Astrocyte (in vitro differentiated cells and primary cell): ENCODE data around the gene FRS2. TPM values are rescaled to one million over a fixed set of nuclear protein-coding genes. Genes with fewer than 3 reads are reported as not detected.

ENCODE experiments used
- DNase-seq: peaks from one replicate; pipeline ENCODE4 v3.0.0-alpha.2; 2010; ENCODE audit warnings: low read depth
- FAIRE-seq: peaks from 2 replicates; lab custom pipeline; 2011; peaks lifted over from hg19 to GRCh38; lab: Jason Lieb, UNC
- H2AFZ ChIP-seq: 2 replicates; pipeline ENCODE4 v1.6.0; 2012; ENCODE audit warnings: low read depth, low read length, inconsistent platforms
- H3K27ac ChIP-seq: 2 replicates; pipeline ENCODE4 v1.5.1; 2011; ENCODE audit warnings: low read depth, low read length, inconsistent platforms
- H3K27me3 ChIP-seq: 2 replicates; pipeline ENCODE4 v1.6.0; 2011; ENCODE audit warnings: low read length, inconsistent platforms; ENCODE audit not compliant: insufficient read depth
- H3K36me3 ChIP-seq: 2 replicates; pipeline ENCODE4 v1.5.1; 2011; ENCODE audit warnings: low read length, inconsistent platforms; ENCODE audit not compliant: insufficient read depth
- H3K4me1 ChIP-seq: 2 replicates; pipeline ENCODE4 v1.5.1; 2011; ENCODE audit warnings: low read length, inconsistent platforms; ENCODE audit not compliant: insufficient read depth
- H3K4me2 ChIP-seq: 2 replicates; pipeline ENCODE4 v1.6.0; 2012; ENCODE audit warnings: low read length, inconsistent platforms
- H3K4me3 ChIP-seq: 2 replicates; pipeline ENCODE4 v1.5.1; 2011; ENCODE audit warnings: low read depth, mild to moderate bottlenecking, low read length, inconsistent platforms; ENCODE audit not compliant: insufficient read depth
- H3K79me2 ChIP-seq: 2 replicates; pipeline ENCODE4 v1.6.0; 2012; ENCODE audit warnings: mild to moderate bottlenecking, low read length, inconsistent platforms; ENCODE audit not compliant: insufficient read depth
- H3K9ac ChIP-seq: 2 replicates; pipeline ENCODE4 v1.6.0; 2012; ENCODE audit warnings: mild to moderate bottlenecking, low read length, inconsistent platforms
- H3K9me3 ChIP-seq: 2 replicates; pipeline ENCODE4 v1.5.1; 2012; ENCODE audit warnings: low read depth, mild to moderate bottlenecking, low read length, inconsistent platforms; ENCODE audit not compliant: insufficient read depth
- H4K20me1 ChIP-seq: 2 replicates; pipeline ENCODE4 v1.6.0; 2012; ENCODE audit warnings: low read length, inconsistent platforms; ENCODE audit not compliant: insufficient read depth
- H3K27ac Mint-ChIP-seq: one replicate; pipeline ENCODE4 v1.8.0; 2021; ENCODE audit warnings: mild to moderate bottlenecking, mixed read lengths; ENCODE audit not compliant: unreplicated experiment
- H3K27me3 Mint-ChIP-seq: one replicate; pipeline ENCODE4 v1.8.0; 2021; ENCODE audit warnings: low read depth, mixed read lengths; ENCODE audit not compliant: unreplicated experiment
- H3K36me3 Mint-ChIP-seq: one replicate; pipeline ENCODE4 v1.8.0; 2021; ENCODE audit warnings: low read depth, mixed read lengths; ENCODE audit not compliant: unreplicated experiment
- H3K4me1 Mint-ChIP-seq: one replicate; pipeline ENCODE4 v1.8.0; 2021; ENCODE audit warnings: low read depth, mixed read lengths; ENCODE audit not compliant: unreplicated experiment
- H3K4me3 Mint-ChIP-seq: one replicate; pipeline ENCODE4 v1.8.0; 2021; ENCODE audit warnings: mild to moderate bottlenecking, moderate library complexity, mixed read lengths; ENCODE audit not compliant: unreplicated experiment
- H3K9me3 Mint-ChIP-seq: one replicate; pipeline ENCODE4 v1.8.0; 2021; ENCODE audit warnings: mild to moderate bottlenecking, mixed read lengths; ENCODE audit not compliant: unreplicated experiment
- EZH2 ChIP-seq: IDR thresholded peaks from 2 replicates; pipeline ENCODE4 v1.6.1; 2012; ENCODE audit warnings: mild to moderate bottlenecking, low read length, inconsistent platforms; ENCODE audit not compliant: insufficient read depth
- total RNA-seq: library from RNA; stranded (reverse); gene quantifications from 2 replicates; pipeline ENCODE4 v1.2.1, GENCODE V29; 2021
- TF ChIP-seq, protein P1 (sequence below): IDR thresholded peaks from 2 replicates; pipeline ENCODE4 v1.5.1; 2011; ENCODE audit warnings: low read depth, mild to moderate bottlenecking, inconsistent platforms, low read length, moderate library complexity; ENCODE audit not compliant: insufficient read depth

FRS2 gene
- total RNA-seq, 1 donor from 2014 or later: 60.9 TPM

DNA sequence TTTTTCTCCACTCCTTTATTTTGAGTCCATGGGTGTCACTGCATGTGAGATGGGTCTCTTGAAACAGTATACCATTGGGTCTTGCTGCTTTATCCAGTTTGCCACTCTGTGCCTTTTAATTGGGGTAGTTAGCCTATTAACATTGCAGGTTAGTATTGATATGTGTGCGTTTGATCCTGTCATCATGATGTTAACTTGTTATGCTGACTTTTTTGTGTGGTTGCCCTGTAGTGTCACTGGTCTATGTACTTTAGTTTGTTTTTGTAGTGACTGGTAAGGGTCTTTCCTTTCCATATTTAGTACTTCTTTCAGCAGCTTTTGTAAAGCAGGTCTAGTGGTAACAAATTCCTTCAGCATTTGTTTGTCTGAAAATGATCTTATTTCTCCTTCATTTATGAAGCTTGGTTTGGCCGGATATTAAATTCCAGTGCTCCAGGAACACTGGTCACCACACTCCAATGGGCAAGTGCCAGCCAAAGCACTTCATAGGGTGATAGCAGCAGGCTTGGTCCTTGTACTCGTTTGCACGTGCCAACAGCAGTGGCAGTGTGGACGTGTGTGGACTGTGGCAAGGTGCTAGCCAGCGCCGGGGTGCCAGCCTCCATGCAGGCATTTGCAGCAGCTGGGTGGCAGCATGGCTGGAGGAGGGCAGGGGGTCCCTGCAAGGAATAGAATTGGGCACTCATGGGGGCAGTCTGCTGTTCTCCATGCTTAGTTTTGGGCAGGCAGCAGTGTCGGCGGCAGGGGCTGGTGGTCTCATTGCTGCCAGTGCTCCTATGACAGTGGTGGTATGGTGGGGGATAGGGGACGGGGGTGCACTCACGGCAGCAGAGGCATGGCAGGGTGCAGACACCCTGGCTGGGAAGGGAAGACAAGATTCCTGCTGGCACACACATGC is 53.5 kb downstream of the FRS2 start:
- H3K27me3 ChIP-seq: no peaks in the 10 kb centered on the region
- H3K4me3 ChIP-seq: no peak overlapping the region
- H3K27ac ChIP-seq: no peak overlapping the region
- no peak for DNase-seq
- Mint-ChIP-seq H3K4me3 (no peak overlapping the region), H3K4me1 (peaks cover 33% of the 10 kb centered on the region), H3K36me3 (peaks cover 21% of the 10 kb centered on the region), H3K9me3 (peaks cover 13% of the 10 kb centered on the region), H3K27me3 (no peaks in the 10 kb centered on the region), H3K27ac (peak overlapping the region; percentile 53)
- H2AFZ ChIP-seq: no peak overlapping the region
- TF ChIP-seq, protein P1, sequence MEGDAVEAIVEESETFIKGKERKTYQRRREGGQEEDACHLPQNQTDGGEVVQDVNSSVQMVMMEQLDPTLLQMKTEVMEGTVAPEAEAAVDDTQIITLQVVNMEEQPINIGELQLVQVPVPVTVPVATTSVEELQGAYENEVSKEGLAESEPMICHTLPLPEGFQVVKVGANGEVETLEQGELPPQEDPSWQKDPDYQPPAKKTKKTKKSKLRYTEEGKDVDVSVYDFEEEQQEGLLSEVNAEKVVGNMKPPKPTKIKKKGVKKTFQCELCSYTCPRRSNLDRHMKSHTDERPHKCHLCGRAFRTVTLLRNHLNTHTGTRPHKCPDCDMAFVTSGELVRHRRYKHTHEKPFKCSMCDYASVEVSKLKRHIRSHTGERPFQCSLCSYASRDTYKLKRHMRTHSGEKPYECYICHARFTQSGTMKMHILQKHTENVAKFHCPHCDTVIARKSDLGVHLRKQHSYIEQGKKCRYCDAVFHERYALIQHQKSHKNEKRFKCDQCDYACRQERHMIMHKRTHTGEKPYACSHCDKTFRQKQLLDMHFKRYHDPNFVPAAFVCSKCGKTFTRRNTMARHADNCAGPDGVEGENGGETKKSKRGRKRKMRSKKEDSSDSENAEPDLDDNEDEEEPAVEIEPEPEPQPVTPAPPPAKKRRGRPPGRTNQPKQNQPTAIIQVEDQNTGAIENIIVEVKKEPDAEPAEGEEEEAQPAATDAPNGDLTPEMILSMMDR: no peak
- no peak for TF ChIP-seq EZH2
- H4K20me1 ChIP-seq: peaks cover 61% of the 10 kb centered on the region
- peaks cover 27% of the 10 kb centered on the region for H3K4me1 ChIP-seq
- peaks cover 91% of the 10 kb centered on the region for H3K79me2 ChIP-seq
- no peak overlapping the region for H3K4me2 ChIP-seq
- H3K36me3 ChIP-seq: no peaks in the 10 kb centered on the region
- H3K9me3 ChIP-seq: no peaks in the 10 kb centered on the region
- FAIRE-seq: no peak
- H3K9ac ChIP-seq: no peak overlapping the region

DNA sequence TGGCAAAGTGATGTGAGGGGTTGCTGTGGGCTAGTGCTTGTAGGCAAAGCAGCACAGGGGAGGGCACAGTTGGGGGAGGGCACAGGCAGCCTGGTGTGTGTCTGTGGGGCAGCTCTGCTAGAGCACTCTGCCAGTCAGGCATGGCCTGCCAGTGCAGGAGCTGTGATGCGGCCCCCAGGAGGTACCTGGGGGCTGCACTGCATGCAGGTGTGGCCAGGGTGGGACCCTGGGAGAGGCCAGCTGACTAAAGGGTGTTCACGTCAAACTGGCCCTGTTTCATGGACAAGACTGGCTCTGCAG is 54.1 kb downstream of the FRS2 start:
- Histone ChIP-seq H3K9me3 (no peaks in the 10 kb centered on the region), H3K9ac (no peak overlapping the region), H2AFZ (no peak overlapping the region), H3K4me3 (no peak overlapping the region), H4K20me1 (peaks cover 62% of the 10 kb centered on the region), H3K4me2 (no peak overlapping the region), H3K36me3 (no peaks in the 10 kb centered on the region), H3K79me2 (peaks cover 91% of the 10 kb centered on the region), H3K4me1 (peaks cover 33% of the 10 kb centered on the region), H3K27me3 (no peaks in the 10 kb centered on the region), H3K27ac (no peak overlapping the region)
- Mint-ChIP-seq H3K9me3 (peaks cover 13% of the 10 kb centered on the region), H3K36me3 (peaks cover 21% of the 10 kb centered on the region), H3K4me3 (no peak overlapping the region), H3K4me1 (peaks cover 34% of the 10 kb centered on the region), H3K27me3 (no peaks in the 10 kb centered on the region), H3K27ac (no peak overlapping the region)
- DNase-seq: no peak
- no peak for FAIRE-seq
- no peak for TF ChIP-seq EZH2
- TF ChIP-seq, protein P1: no peak
